SKM-1 treated with dmso at 0.1 percent for 144 hours (cell line): ENCODE data around the gene TSHZ1.

Experiments
- DNase-seq: peaks from one replicate; lab custom pipeline; 2025; ENCODE audit not compliant: unreplicated experiment; lab: John Stamatoyannopoulos, UW

Gene TSHZ1, protein sequence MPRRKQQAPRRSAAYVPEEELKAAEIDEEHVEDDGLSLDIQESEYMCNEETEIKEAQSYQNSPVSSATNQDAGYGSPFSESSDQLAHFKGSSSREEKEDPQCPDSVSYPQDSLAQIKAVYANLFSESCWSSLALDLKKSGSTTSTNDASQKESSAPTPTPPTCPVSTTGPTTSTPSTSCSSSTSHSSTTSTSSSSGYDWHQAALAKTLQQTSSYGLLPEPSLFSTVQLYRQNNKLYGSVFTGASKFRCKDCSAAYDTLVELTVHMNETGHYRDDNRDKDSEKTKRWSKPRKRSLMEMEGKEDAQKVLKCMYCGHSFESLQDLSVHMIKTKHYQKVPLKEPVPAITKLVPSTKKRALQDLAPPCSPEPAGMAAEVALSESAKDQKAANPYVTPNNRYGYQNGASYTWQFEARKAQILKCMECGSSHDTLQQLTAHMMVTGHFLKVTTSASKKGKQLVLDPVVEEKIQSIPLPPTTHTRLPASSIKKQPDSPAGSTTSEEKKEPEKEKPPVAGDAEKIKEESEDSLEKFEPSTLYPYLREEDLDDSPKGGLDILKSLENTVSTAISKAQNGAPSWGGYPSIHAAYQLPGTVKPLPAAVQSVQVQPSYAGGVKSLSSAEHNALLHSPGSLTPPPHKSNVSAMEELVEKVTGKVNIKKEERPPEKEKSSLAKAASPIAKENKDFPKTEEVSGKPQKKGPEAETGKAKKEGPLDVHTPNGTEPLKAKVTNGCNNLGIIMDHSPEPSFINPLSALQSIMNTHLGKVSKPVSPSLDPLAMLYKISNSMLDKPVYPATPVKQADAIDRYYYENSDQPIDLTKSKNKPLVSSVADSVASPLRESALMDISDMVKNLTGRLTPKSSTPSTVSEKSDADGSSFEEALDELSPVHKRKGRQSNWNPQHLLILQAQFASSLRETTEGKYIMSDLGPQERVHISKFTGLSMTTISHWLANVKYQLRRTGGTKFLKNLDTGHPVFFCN (N-terminal part only)

DNA sequence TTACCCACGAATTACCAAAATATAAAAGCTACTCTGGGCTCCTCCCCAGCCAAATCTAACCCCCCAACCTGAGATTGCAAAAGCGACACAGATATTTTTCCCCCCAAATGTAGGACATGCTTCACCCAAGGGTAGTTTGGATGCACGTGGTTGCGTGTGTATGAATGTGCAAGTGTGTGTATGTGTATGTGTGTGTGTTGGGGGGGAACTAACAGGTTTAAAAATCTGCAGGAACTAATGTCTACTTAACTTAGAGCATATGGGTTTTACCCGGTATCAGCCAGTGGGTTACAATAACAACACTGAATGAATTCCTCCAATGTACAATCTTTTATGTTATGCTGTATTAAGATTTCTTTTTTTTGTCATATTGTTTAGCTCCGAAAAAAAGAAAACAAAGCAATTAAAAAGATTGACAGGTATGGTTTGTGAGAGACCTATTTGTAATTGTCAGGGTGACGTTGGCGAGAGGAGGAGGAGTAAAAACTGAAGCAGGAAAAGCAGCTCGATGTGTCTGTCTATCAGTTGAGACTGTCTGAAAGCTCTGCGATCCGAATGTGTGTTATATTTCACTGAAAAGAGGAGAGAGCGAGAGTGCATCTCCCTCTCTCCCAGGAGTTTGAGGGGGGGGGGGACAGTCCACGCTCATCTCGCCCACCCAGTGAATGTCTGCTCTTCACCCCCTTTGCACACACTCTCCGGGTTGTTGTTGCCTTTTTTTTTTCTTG is at the start of gene TSHZ1:
TSS of gene TSHZ1 (plus strand) at position 524 of the 728 bp plus-strand sequence. CDS start 1,080 bp downstream, outside the sequence.
- peak; percentile 89 for DNase-seq

DNA sequence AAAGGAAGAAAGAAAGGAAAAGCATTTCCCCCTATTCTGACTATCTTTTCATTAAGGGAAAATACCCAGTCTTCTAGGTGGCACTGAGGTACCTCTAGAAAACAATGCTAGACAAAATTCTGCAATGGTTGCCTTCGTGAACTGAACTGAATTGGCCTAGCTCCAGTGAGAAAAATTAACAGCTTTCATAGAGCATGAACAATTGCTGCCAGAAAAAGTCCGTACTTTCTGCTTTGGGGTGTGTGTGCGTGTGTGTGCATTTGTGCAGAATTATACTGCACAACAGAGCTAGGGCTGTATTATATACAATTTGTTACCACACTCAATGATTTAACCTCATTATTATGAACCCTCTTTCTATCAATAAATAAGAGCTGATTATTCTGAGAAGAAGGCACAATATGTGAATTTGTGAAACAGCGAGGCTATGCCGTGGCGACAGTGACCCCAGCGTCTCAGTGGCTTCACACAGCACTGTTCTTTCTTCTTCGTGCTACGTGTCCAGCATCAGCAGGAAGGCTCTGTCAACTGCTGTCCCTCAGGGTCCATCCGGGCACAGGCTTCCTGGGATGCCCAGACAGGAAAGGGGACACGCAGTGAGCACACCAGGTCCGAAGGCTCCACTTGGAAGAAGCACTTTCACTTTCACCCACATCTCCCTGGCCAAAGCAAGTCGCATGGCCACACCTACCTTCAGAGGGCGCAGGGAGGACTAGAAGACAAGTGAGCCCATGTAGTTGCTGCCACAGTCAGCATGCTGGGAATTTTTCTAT is 49.2 kb upstream of the TSHZ1 start:
- peak; percentile 43 for DNase-seq

DNA sequence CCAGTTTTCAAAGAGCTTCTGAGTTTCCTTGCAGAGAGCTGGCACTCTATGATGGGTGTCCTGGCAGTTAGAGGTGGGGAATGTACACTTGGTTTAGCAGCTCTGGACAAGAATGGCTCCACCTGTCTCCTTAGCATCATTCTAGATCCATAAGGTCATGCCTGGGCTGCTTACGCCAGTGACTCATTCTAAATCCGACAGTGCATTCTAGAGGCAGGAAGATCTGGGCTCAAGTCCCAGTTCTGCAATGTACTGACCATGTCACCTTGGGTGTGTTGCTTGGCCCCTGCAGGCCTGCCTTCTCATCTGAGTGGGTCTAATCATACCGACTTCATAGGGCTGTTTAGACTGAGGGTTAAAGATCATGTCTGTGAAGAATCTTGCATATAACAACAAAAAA is 48.1 kb upstream of the TSHZ1 start:
- no peak for DNase-seq

DNA sequence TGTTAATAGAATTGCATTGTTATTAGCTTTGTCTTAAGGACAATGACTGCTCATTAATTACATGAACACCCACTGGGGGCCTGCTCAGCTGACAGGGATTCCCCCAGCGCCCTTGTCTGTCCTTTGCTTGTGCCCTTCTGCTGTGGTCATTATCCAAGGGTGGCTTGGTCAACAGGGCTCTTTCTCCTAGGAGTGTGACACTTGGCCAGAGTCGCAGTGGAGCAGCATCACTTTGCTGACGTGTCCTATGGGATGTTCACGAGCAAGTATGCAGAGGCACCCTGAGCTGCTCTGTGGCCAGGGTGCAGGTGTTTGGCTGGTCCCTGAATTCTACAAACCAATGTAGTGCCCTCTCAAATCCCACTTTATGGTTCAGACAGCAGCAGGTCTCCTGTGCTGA is 47.6 kb upstream of the TSHZ1 start:
- DNase-seq: no peak

DNA sequence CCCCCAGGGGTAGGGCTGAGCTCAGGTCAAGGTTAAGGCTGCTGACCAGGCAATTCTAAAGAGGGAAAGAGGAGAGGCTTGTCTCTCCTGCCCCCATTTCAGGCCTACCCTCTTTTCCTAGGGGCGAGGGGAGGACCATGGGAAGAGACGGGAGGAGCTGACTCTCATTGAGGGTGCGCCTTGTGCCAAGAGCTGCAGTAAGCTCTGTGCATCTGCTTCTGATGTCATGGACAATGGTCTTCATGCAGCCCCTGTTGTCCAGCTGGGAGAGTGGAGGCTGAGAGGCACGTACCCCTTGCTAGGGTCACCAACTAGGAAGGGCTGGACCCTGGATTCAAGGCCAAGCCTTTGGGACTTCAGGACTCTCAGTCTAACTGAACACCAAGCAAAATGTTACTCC is 46.9 kb upstream of the TSHZ1 start:
- no peak for DNase-seq

DNA sequence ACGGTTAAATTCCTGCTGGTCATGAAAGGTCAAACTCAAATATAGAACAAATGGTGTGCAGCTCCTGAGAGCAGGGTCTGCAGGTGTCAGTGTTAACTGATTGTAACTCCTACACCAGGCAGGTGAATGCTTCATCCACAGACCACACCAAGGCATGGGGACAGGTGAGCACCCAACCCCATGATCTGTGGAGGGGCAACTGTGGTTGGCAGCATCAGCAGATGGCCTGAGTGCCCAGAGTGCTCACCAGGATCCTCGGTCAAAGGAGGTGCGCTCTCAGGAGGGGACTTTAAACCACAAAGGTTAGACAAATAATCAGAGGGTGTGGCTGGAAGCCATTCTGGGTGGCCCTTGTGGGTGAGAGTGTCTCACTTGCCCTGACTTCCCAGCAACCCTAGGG is 46.1 kb upstream of the TSHZ1 start:
- DNase-seq: no peak

DNA sequence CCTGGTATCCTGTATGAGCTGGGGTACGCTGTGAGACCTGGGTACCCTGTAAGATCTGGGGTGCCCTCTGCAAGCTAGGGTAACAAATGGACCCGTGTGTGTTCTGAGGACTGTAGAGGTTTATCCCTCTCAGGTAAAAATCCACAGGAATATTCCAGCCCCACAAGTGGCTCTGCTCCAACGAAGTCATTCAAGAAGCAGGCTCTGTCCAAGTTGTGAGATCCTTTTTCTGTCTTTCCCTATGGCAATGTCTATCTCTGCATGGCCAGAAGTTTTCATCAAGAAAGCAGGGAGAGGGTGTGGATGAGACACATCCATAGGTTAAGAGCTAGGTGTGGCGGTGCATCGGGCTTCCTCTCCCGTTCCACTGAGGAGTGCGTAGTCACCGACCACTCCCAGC is 44.7 kb upstream of the TSHZ1 start:
- DNase-seq: no peak

DNA sequence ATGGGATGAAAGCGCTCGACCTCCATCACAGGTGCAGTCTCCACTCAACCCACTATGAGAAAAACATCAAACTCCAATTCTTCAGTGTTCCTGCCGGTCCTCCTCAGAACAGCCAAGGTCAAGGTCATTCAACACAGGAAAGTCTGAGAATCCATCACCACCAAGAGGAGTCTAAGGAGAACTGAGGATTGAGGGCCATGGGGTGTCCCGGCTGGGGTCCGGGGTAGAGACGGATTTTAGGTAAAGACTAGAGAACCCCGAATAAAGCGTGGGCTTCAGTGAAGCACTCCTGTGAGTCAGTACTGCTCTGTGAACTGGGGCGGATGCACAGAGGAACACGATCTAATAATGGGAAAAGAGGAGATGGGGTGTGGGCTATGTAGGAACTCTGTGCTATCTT is 43.5 kb upstream of the TSHZ1 start:
- DNase-seq: no peak

DNA sequence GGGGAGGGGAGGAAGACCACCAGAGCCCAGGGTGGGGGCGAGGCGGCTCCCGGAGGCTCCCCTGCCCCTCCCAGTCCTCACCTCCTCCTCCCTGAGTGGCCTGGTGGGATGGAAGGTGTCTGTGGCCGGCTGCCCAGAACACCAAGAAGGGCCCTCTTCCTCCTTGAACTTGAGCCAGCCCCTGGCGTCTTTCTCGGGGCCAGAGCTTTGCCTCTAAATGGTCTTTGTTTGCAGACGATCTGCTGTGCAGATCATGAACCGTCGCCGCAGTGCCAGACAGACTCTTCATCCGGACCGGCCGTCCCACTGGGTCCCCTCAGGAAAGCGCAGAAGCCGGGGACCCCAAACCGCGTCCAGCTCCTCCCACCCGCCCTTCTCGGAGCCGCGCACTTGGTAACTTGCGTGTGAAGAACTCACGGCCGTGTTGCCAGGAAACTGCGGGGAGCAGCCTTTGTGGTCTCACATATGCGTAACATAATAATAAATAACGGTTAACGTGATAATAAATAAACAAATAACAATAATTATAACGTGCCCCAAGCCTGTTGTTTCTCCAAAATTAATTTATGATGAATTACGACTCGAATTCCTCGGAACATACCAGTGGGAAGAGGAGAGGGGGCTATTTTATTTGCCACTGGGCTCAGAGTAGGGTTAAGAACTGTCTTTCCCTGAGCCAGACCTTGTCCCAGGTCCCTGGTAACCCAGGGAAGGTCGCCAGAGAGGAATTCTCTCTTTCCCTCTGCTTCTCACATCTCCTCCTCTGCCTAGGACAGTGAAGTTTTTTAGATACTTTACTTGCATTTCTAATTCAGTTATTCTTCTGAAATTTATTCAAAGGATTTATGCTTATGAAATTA is 42.6 kb upstream of the TSHZ1 start:
- no peak for DNase-seq

DNA sequence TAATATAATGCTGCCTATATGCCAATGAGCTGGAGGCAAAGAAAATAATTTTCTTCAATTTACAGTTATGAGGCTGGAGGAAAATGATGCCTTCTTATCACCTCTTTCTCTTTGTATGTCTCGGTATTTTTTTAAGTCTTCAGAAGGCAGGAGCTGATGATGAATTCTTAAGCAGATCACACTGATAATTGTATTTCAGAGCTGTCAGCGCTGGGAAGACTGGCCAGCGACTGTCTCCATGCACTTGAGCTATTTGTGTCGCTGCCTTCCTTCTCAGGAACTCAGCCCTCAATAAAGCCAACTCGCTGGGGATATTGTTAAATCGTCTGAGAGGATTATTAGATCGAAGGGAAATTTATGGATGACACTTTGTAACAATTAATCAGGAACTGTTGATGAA is 42.0 kb upstream of the TSHZ1 start:
- no peak for DNase-seq

DNA sequence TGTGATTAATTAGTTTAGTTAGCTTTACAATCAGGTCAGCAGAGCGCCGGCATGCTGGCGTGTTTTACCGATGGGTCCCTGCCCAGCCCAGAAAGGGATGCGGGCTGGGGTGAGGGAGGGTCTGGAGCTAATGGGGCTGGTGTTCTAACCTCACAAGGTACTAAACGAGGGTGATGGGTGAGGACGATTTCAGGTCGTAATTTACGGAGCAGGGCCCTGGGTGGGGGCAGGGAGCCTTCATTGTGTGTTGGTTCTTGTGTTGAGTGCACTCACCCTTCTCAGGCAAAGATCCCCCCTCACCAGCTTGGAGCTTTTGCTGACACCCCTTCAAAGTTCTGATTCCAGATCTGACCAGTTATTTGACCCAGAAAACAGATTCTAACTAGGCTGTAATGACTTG is 41.2 kb upstream of the TSHZ1 start:
- no peak for DNase-seq

DNA sequence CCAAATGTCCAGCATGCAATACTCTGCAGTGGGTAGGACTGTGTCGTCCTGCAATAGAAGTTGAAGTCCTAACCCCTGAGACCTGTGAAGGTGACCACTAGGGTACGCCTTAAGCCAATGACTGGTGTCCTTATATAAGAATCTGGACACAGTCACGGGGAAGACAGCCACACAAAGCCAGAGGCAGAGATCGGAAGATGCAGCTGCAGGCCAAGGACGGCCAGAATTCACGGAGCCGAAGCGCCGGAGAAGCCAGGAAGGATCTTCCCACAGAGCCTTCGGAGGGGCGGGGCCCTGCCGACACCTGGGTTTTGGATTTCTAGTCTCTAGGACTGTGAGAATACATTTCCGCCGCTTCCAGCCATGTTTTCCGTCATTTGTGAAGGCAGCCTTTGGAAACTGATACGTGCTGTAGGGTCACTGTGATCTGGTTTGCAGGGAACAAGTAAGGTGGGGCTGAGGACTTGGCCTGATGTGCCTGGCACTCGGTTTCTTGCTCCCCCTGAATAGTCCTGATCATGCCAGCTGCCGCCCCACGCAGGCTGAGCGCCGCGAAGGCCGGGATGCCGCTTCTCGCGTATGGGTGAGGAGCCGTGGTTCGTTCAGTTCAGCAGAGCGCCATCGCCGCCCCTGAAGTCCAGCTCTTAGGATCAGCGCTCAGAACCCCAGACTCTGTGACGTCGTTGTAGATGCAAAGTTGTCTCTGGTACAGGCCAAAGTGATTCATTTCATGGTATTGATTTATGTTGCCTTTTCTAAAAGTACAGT is 40.4 kb upstream of the TSHZ1 start:
- no peak for DNase-seq

DNA sequence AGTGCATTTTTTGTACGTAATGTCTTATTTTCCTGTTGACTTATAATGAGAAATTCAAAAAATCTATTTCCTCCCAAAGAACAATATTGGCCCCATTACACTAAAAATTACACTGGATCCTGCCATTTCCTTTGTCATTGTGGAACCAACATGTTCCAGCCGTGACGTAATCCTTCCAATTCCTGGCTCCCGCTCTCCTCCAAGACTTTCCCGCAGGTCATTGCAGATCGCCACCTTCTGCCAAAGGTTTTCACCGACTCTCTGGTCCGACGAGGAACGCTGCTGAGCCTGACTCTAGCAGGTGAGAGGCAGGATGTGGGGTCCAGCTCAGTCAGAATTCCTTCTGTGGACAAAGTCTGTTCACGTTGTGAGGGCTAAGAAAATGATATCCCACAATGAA is 39.7 kb upstream of the TSHZ1 start:
- DNase-seq: no peak

DNA sequence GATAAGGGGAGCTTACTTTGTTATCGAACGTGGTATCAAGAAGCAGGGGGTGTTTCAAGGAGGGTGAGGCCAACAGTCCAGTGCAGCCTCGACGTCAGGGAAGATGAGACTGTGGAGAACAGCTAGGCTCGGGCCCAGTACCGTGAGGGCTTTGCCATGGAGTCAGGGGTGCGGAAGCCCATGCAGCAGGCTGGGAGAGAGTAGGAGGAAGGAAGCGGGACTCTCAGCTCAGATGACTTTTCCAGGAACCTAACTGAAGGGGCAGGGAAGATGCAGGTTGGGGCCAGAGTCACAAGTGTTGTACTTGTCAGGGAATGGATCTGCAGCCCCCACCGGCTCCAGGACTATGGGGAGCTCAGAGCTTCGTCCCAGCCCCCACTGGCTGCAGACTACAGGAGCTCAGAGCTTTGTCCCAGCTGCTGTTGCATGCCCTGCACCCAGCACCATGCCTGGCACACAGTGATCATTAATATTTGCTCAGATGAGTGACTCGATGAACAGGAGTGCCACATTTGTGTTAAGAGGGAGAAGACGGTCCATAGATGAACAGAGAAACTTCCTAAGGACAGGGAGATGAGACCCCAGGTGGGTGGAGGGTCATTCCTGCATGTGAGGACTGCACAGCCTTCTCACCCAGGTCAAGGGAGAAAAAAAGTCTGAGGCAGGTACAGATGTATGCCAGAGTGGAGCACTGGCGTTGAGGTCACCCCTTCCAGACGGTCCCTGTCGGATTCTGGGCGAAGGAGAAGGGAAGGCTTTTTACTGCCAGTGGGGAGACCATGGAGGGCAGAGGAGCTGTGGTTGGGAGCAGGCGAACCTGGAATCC is 38.1 kb upstream of the TSHZ1 start:
- DNase-seq: no peak

DNA sequence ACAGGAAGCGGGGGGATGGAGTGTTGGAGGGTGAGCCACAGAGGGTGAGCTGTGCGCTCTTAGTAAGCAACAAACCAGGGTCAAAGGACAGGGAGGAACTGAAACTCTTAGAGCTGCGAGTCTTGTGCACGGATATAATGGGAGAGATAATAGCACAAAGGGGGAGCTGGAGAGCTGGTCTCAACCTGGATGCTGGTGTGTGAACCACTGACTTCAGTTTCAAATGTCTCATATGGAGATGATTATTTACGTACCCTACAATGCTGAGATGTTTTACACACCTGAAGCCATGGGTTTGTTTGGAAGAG is 37.5 kb upstream of the TSHZ1 start:
- DNase-seq: peak; percentile 69

DNA sequence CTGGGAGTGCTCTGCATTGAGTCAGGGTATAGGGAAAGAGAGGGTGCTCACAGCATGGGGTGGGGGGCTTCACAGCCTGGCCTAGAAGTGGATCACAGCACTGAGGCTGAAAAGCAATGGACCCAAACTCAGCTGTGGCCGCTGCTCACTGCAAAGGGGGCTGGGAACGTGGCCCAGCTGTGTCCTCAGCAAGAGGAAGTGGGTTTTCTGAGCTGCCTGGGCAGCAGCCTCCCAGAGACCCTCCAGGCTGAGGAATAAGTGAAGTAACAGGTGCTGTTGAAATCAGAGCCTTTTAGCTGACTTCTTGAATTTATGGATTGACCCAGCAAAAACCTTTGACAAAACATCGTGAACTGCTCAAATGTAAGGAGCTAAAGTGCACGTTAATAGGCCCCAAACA is 36.9 kb upstream of the TSHZ1 start:
- DNase-seq: no peak

DNA sequence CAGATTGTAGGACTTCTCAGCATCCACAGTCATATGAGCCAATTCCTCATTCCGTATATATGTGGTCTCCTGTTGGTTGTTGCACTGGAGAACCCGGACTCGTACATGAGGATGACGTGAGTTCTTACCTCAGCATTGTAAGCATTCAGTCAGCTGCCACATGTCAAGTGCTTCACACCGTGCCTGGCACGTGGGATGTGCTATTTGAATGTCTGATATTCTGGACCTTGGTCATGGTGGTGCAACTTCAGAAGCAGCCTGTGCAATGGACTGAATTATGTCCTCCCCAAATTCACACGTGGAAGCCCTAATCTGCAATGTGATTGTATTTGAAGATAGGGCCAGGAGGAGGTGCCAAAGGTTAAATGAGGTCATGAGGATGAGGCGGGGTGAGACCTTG is 33.7 kb upstream of the TSHZ1 start:
- no peak for DNase-seq

DNA sequence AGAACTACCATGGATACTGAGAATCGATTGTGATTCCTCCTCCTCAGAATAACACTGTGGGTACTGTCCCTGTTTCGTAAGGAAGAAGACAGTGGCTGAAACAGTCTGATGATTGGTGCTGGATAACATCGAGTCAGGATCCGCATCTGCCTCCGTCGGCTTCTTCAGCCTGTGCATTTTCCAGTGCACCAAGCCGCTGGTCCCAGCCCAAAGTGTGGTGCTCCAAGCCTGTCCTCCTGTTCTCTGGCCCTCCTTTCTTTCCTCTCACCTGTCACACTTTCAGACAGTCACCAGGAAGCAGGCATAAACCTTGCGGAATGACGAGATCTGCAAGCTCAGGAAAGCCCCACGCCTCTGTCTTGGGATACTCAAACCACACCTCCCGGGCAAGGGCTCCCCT is 32.2 kb upstream of the TSHZ1 start:
- DNase-seq: no peak
